ENCODE measurements around the gene SEMA5B.

The SEMA5B gene

GRCh38 chr3:123037015-123037375, 9.4 kb upstream of the SEMA5B start:
- no peaks in the 10 kb centered on the region for H3K27me3 ChIP-seq (ENCODE audit: insufficient read depth, poor library complexity, severe bottlenecking)
- TF ChIP-seq SPI1 (IDR thresholded peaks at IDR 0.05; ENCODE audit: borderline replicate concordance, low read depth), result no peak
- no peak for TF ChIP-seq CTCF (IDR thresholded peaks at IDR 0.05; ENCODE audit: insufficient read depth, low read length)
- no peak for TF ChIP-seq POLR2AphosphoS5 (IDR thresholded peaks at IDR 0.05; ENCODE audit: low read depth)
- TF ChIP-seq REST (IDR thresholded peaks at IDR 0.05; ENCODE audit: insufficient replicate concordance, low read depth), result no peak
- no peak for TF ChIP-seq GABPA (IDR thresholded peaks at IDR 0.05; ENCODE audit: low read depth)
- no peak for DNase-seq (ENCODE audit: low read depth in 1 of 2, low spot score in 1 of 2)

GRCh38 chr3:123036352-123037014, 8.9 kb upstream of the SEMA5B start:
- Histone ChIP-seq H3K4me3 (replicated peaks; ENCODE audit: insufficient read depth, low read length) (no peak overlapping the region), H3K27me3 (ENCODE audit: insufficient read depth, poor library complexity, severe bottlenecking) (no peaks in the 10 kb centered on the region), H3K27ac (replicated peaks) (no peak overlapping the region)
- TF ChIP-seq GABPA (IDR thresholded peaks at IDR 0.05; ENCODE audit: low read depth), result no peak
- peak; percentile 35; the same call in 1 of the 2 replicates for TF ChIP-seq POLR2AphosphoS5 (IDR thresholded peaks at IDR 0.05; ENCODE audit: low read depth)
- DNase-seq (ENCODE audit: low read depth in 1 of 2, low spot score in 1 of 2), result peak; percentile 51 to 58

More at GRCh38 chr3:123037015-123037375, 9.4 kb upstream of the SEMA5B start:
- Histone ChIP-seq H3K27ac (replicated peaks) (no peak overlapping the region), H3K4me3 (replicated peaks; ENCODE audit: insufficient read depth, low read length) (no peak overlapping the region)

- no peak for DNase-seq (ENCODE audit: low read depth in 1 of 2, low spot score in 1 of 2)
- Histone ChIP-seq H3K27me3 (ENCODE audit: insufficient read depth, poor library complexity, severe bottlenecking) (peaks cover 6% of the 10 kb centered on the region), H3K4me3 (replicated peaks; ENCODE audit: insufficient read depth, low read length) (no peak overlapping the region), H3K27ac (replicated peaks) (no peak overlapping the region)
- no peak for TF ChIP-seq SPI1 (IDR thresholded peaks at IDR 0.05; ENCODE audit: borderline replicate concordance, low read depth)
- TF ChIP-seq REST (IDR thresholded peaks at IDR 0.05; ENCODE audit: insufficient replicate concordance, low read depth), result no peak
- TF ChIP-seq CTCF (IDR thresholded peaks at IDR 0.05; ENCODE audit: insufficient read depth, low read length), result no peak
- TF ChIP-seq POLR2AphosphoS5 (IDR thresholded peaks at IDR 0.05; ENCODE audit: low read depth), result no peak
- no peak for TF ChIP-seq GABPA (IDR thresholded peaks at IDR 0.05; ENCODE audit: low read depth)
Observed at GRCh38 chr3:123034996-123035395, 7.4 kb upstream of the SEMA5B start.

- H3K4me3 ChIP-seq (replicated peaks; ENCODE audit: insufficient read depth, low read length), result no peak overlapping the region
- peaks cover 11% of the 10 kb centered on the region for H3K27me3 ChIP-seq (ENCODE audit: insufficient read depth, poor library complexity, severe bottlenecking)
- no peak for TF ChIP-seq CTCF (IDR thresholded peaks at IDR 0.05; ENCODE audit: insufficient read depth, low read length)
- TF ChIP-seq POLR2AphosphoS5 (IDR thresholded peaks at IDR 0.05; ENCODE audit: low read depth), result no peak
- no peak for TF ChIP-seq REST (IDR thresholded peaks at IDR 0.05; ENCODE audit: insufficient replicate concordance, low read depth)
- no peak for TF ChIP-seq SPI1 (IDR thresholded peaks at IDR 0.05; ENCODE audit: borderline replicate concordance, low read depth)
- TF ChIP-seq GABPA (IDR thresholded peaks at IDR 0.05; ENCODE audit: low read depth), result no peak
- DNase-seq (ENCODE audit: low read depth in 1 of 2, low spot score in 1 of 2), result no peak
- no peak overlapping the region for H3K27ac ChIP-seq (replicated peaks)
Observed at GRCh38 chr3:123034120-123034519, 6.6 kb upstream of the SEMA5B start.

All from HL-60 (cell line).